ENCODE measurements around the gene PPY. TPM values are rescaled to one million over a fixed set of nuclear protein-coding genes. Genes with fewer than 3 reads are reported as not detected.
"Not testable (repeated sequence)": the region's sequence is repeated elsewhere in the genome, so short reads cannot be mapped to it uniquely, and the experiment has no call there.

PPY gene
- polyA plus RNA-seq, 1 donor = 0.45 TPM

DNA sequence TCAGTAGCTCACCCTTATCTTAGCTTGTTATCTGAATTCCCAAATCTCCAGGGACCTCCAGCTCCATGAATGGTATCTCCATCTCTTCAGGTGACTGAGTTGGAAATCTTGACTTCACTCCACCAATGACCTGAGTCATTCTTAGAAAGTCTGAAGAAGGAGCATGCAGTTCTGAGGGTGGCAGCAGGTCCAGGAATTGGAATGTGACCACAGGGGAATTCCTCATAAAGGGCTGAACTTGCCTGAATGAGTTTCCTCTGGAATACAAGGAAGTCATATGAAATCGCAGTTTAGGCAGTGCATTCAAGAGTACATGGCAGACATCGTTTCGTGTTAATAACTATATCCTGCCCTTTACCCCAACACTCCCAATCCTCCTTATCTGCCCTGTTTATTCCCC is 24.0 kb upstream of the PPY start:
- DNase-seq = no peak

DNA sequence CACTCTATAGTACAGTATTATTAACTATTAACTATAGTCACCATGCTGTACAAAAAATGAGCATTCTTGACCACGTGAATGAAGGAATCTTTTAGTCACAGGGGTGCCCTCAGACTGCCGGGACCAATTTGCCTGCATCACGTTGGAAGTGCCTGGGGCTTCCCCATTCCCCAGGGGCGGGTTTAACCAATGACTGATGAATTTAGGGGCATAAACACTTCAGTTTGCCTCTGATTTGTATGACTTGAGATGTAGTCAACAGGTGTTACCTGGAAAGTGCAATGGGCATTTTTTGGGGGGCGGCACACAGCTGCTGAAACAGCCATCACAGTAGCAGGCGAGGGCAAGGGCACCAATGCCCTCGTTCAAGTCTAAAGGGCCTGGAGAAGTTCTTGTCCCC is 20.2 kb upstream of the PPY start:
- no peak for DNase-seq

- DNase-seq = no peak
These were observed 19.7 kb upstream of the PPY start for GRCh38 chr17:43961954-43962353.

DNA sequence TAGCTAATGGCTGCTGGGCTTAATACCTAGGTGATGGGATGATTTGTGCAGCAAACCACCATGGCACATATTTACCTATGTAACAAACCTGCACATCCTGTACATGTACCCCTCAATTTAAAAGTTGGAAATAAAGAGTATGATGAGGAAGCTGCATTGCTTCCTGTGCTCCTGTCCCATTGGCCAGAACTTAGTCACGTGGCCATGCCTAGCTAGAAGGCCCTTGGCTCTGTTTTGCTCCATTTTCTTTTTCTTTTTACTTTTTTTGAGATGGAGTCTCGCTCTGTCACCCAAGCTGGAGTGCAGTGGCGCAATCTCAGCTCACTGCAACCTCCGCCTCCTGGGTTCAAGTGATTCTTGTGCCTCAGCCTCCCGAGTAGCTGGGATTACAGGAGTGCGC is 19.0 kb upstream of the PPY start:
- not testable (repeated sequence) for DNase-seq

GRCh38 chr17:43958748-43959352 is 16.6 kb upstream of the PPY start:
- no peak for DNase-seq

- DNase-seq = no peak
These were observed 13.9 kb upstream of the PPY start for GRCh38 chr17:43956222-43956621.

DNA sequence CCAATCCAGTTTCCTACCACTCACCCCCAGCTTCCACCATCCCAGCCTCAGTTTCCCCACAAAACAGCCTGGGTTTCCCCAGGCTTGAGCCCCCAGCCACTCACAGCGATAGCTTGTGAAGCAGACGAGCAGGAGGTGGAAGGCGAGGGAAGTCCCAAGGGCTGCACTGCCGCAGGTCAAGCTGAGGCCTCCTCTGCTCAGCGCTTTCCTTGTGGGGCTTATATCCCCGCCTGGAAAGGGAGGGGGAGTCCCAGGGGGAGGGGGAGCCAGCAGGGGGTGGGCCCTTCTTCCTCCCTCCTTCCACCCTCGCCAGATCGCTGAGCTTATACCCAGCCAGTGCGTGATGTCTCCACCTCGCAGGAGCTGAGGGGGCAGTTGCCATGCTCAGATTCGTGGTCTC is 11.5 kb upstream of the PPY start, which contains the start of gene PYY:
PYY (minus strand) TSS at position 195 of the 400 bp plus-strand sequence. CDS start 457 bp downstream, outside the sequence.
- DNase-seq = no peak

DNA sequence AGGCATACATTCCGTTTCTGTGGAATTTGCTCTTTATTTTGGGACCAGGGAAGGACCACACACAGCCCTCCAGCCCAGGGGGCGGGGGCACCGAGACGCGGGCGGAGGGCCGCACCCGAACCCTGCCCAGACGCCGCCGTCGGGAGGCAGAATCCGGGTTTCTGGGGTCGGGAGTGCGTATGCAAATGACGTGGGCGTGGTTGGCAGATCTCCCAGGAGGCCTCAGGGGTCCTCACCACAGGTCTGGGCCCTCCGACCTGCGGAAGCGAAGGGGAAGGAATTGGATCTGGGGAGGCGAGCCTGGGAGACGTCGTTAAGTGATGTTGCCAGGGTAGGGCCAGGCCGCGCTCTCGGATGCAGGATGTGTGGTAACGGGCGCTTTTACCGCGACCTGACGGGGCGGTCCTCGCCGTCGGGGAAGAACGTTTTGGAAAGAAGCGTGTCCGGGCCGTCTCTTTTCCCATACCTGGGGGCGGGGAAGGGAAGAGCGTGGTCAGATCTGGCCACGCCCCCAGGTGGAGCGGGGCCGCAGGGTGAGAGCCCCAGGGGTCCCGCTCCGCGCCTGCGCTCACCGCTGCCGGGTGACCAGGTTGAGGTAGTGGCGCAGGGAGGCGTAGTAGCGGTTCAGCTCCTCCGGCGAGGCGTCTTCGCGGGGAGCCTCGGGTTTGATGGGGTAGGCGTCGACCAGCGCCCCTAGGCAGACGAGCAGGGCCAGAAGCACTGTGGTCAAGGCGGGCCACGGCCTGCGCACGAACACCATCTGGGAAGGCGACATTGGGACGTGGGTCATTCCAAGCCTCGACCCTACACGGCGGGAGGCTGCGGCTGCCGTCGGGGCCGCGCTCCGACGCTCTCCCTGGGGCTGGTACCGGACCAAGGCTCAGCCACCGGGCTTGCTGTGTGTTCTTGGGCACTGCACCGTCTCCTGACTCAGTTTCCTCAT is 10.7 kb upstream of the PPY start:
- DNase-seq = no peak

DNA sequence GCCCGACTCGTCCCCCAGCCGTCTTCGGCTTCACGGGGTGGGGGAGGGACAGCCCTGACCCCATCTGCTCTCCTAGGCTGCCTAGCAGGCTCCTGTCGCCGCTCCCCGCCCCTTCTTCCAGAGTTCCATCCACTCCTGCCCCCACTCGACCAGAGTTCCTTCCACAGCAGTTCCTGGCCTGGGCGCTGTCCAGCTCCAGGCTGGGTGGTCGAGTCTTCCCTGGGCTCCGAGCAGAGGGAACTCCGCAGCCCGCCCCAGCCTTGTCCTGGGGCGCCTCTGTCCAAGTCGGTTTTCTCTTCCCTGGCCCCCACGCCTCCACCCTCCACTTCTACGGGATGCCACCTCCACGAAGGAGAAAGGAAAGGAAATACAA is 10.1 kb upstream of the PPY start:
- no peak for DNase-seq

DNA sequence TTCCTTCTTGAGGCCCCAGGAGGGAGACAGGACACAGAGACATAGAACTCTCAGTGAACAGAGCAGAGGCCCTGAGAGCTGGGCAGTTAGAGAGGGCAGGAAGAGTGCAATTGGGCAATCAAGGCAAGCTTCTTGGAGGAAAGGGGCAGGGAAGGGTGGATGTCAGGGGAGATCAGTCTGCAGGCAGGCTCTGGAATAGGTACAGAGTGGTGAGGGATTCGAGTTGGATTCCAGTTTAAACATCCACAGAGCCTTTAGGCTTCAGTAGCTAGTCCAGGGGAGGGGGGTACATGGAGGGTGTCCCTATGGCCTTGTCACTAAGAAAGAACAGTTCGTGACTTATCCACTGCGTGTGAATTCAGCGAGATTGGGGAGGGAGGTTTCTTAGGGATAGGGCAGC is 9.5 kb upstream of the PPY start:
- DNase-seq = no peak

DNA sequence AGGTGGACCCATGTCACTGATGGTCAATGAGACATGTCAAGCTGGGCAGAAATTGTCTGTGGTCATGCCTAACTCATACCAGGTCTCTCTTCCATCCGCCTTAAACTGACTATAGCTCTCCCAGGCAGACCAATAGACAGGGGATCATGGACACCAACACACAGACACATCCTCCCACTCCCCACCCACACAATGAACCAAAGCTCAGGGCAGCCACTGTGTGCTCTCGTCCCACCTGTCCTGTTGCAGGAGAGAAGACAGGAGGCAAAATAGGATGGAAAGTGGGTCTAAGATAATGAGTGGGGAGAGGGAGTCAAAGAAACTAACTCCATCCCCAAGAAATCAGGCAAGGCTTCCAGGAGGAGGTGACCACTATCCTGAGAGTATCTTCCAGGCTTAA is 8.3 kb upstream of the PPY start:
- DNase-seq = no peak

- no peak for DNase-seq
These were observed 7.5 kb upstream of the PPY start for GRCh38 chr17:43949781-43950180.

GRCh38 chr17:43946781-43947180 is 4.5 kb upstream of the PPY start:
- no peak for DNase-seq

DNA sequence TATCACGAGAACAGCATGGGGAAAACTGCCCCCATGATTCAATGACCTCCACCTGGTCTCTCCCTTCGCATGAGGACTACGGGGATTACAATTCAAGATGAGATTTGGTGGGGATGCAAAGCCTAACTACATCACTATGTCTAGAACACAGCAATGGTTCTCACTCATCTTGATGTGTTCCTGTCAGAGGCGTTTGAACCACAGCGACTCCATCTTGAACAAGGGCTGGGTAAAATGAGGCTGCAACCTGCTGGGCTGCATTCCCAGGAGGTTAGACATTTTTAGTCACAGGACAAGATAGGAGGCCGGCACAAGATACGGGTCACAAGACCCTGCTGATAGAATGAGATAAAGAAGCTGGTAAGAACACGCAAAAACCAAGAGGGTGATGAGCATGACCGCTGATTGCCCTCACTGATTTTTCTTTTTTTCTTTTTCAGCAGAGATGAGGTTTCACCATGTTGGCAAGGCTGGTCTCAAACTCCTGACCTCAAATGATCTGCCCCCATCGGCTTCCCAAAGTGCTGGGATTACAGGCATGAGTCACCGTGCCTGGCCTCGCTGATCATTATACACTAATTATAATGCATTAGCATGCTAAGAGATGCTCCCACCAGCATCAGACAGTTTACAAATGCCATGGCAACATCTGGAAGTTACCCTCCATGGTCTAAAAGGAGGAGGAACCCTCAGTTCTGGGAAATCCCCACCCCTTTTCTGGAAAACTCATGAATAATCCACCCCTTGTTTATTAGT is 3.0 kb upstream of the PPY start:
- no peak for DNase-seq

DNA sequence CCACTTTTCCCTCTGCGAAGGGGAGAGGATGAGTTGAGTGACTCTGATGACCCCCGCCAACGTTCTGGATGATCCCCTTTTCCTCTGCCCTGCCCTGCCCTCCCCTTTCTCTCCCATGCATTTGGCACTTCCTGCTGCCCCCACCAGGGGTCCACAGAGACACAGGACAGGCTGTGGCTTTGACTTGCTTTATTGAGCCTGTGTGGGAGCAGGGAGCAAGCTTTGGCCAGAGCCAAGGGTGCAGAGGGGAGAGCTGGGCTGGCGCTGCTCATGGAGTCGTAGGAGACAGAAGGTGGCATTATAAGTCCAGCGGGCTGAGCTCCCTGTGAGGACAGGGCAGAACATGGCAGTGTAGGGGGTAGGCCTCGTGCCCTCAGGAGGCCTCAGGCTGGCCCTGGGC is 1.6 kb downstream of the PPY start:
- no peak for DNase-seq

- no peak for DNase-seq
These were observed 2.4 kb downstream of the PPY start for GRCh38 chr17:43939886-43940285.

DNA sequence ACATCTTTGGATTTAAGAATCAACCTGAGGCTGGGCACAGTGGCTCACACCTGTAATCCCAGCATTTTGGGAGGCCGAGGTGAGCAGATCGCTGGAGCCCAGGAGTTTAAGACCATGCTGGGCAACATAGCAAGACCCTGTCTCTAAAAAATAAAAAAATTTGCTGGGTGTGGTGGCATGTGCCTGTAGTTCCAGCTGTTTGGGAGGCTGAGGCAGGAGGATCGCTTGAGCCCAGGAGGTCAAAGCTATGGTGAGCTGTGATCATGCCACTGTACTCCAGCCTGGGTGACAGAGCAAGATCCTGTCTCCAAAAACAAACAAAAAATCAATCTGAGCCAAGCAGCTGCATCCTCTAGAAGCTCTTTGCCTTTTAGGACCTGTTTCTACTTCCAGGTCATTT is 2.8 kb downstream of the PPY start:
- DNase-seq = not testable (repeated sequence)

DNA sequence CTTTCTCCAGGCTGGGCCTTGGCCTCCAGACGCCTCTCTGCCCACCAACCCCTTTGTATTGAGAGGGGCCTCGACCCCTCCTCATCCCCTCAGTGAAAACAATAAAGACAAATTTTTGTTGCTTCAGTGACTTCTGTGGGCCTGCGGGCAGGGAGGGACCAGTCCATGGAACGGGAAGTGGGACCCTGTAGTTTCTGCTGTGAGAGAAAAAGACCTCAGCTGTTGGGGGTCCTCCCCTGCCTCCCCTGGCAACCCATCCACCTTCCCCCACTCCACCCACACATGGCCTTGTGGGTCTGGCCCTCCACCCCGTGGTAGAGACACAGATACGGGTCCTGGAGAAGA is 3.5 kb downstream of the PPY start:
- no peak for DNase-seq

- DNase-seq = no peak
These were observed 5.8 kb downstream of the PPY start for GRCh38 chr17:43936434-43936833.

DNA sequence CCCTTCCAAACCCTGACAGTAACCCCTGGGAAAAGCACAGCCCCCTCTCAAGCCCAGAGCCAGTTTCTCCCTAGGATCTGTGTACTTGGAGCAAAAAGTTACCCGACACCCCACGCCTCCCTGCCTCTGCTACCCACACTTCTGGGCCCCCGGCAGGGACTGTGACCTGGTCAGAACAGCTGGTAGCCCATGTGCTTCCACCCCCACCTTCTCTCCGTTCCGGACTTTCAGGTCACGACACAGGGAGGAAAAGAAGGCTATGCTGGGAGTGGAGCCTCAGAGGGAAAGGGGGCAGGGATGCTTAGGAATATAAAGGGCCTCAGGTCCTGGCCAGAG is 6.4 kb downstream of the PPY start:
- peak; percentile 60 for DNase-seq

GRCh38 chr17:43935204-43935925 is 6.9 kb downstream of the PPY start:
- no peak for DNase-seq

DNA sequence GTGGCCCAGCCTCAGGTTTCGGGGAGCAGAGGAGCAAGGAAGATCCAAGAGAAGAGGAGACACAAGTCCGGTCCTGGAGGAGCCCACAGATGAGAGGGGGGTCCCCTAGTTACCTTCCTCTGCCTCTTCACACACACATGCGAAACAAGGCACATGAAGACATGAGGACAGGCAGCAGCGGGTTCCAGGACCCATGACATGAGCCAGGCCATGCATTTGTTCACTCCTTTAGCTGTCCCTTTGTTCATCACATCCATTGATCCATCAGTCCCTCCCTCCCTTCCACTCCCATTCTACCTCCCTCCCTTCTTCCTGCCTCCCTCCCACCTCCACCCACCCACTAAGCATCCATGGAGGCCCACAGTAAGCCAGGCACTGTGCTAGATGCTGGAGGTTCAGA is 9.4 kb downstream of the PPY start:
- DNase-seq = no peak

- DNase-seq = no peak
These were observed 9.9 kb downstream of the PPY start for GRCh38 chr17:43932357-43932756.
